Suprapubic skin (tissue), 4 donors: ENCODE results near the gene PLEKHG4B. TPM values are rescaled to one million over a fixed set of nuclear protein-coding genes. Genes with fewer than 3 reads are reported as not detected.

ENCODE experiments used
- DNase-seq, 2 donors: peaks; one replicate each; pipeline ENCODE4 v3.0.0-alpha.2; 2019; ENCODE audit warnings: low spot score in 2 of 2
- H3K27ac ChIP-seq: fragments of 200-600 bp; sonication (generic); one replicate; pipeline ENCODE4 v1.5.1; 2019
- H3K27me3 ChIP-seq: fragments of 200-600 bp; sonication (generic); one replicate; pipeline ENCODE4 v1.5.1; 2019
- H3K36me3 ChIP-seq: fragments of 200-600 bp; sonication (generic); one replicate; pipeline ENCODE4 v1.5.1; 2019
- H3K4me1 ChIP-seq: fragments of 200-600 bp; sonication (generic); one replicate; pipeline ENCODE4 v1.5.1; 2019
- H3K4me3 ChIP-seq: fragments of 200-600 bp; sonication (generic); one replicate; pipeline ENCODE4 v1.5.1; 2019; ENCODE audit warnings: mild to moderate bottlenecking
- H3K9me3 ChIP-seq: fragments of 200-600 bp; sonication (generic); one replicate; pipeline ENCODE4 v1.5.1; 2019
- CTCF ChIP-seq, 2 donors: fragments of 200-600 bp in 1 of 2; fragments of 450-650 bp in 1 of 2; sonication (generic) in 1 of 2; IDR thresholded peaks; one replicate each; pipeline ENCODE4 v1.5.1; 2016 to 2019; ENCODE audit warnings: antibody characterized with exemption in 2 of 2, mild to moderate bottlenecking in 1 of 2, moderate library complexity in 1 of 2
- EP300 ChIP-seq: sonication (generic); formaldehyde crosslinking; IDR thresholded peaks from one replicate; pipeline ENCODE4 v1.6.1; 2017; ENCODE audit warnings: antibody characterized with exemption
- POLR2A ChIP-seq, 2 donors: fragments of 450-650 bp; IDR thresholded peaks; one replicate each; pipeline ENCODE4 v1.6.1; 2017; ENCODE audit warnings: antibody characterized with exemption in 2 of 2, mild to moderate bottlenecking in 2 of 2, moderate library complexity in 2 of 2
- POLR2AphosphoS5 ChIP-seq, 3 donors: sonication (generic); formaldehyde crosslinking; IDR thresholded peaks; one replicate each; pipeline ENCODE4 v1.6.1; 2017; ENCODE audit warnings: antibody characterized with exemption in 3 of 3
- WGBS: methylation state at CpG from one replicate; pipeline ENCODE4 v1.1.5; 2018; 5-methylcytosine and 5-hydroxymethylcytosine counted together
- total RNA-seq, 4 donors: library from RNA; depleted of rRNA; stranded (reverse); fragments of >200 nt; gene quantifications; one replicate each; pipeline ENCODE4 v1.1.0, GENCODE V29; 2016

The PLEKHG4B gene
- total RNA-seq, 4 donors from 2014 or later, result 0.45 to 2.4 (median 1.2) TPM

GRCh38 chr5:166441-167372, 74.7 kb downstream of the PLEKHG4B start:
- TF ChIP-seq CTCF (IDR thresholded peaks at IDR 0.05) (no peak), POLR2A (IDR thresholded peaks at IDR 0.05) (no peak), POLR2AphosphoS5 (IDR thresholded peaks at IDR 0.05) (no peak), EP300 (no peak)
- Histone ChIP-seq H3K4me1 (no peaks in the 10 kb centered on the region), H3K36me3 (no peaks in the 10 kb centered on the region), H3K9me3 (no peaks in the 10 kb centered on the region), H3K27me3 (peaks cover 1% of the 10 kb centered on the region), H3K4me3 (no peak overlapping the region), H3K27ac (no peak overlapping the region)
- WGBS, result 90% methylated on average over 18 of the region's 27 CpGs
- peak in 1 of 2 donors; percentile 70 for DNase-seq

- no peaks in the 10 kb centered on the region for H3K4me1 ChIP-seq
- TF ChIP-seq POLR2AphosphoS5 (IDR thresholded peaks at IDR 0.05) (no peak), EP300 (no peak), CTCF (IDR thresholded peaks at IDR 0.05) (no peak), POLR2A (IDR thresholded peaks at IDR 0.05) (no peak)
- DNase-seq, result peak in 1 of 2 donors; percentile 69
- H3K9me3 ChIP-seq, result no peaks in the 10 kb centered on the region
- no peak overlapping the region for H3K27ac ChIP-seq
- H3K4me3 ChIP-seq, result no peak overlapping the region
- no peaks in the 10 kb centered on the region for H3K36me3 ChIP-seq
- 92% methylated on average over 3 of the region's 7 CpGs for WGBS
- H3K27me3 ChIP-seq, result peaks cover 7% of the 10 kb centered on the region
Observed at GRCh38 chr5:167511-167910, 75.5 kb downstream of the PLEKHG4B start.

GRCh38 chr5:167982-168660, 76.2 kb downstream of the PLEKHG4B start:
- Histone ChIP-seq H3K36me3 (no peaks in the 10 kb centered on the region), H3K27ac (no peak overlapping the region), H3K4me3 (no peak overlapping the region), H3K27me3 (peaks cover 10% of the 10 kb centered on the region), H3K9me3 (no peaks in the 10 kb centered on the region), H3K4me1 (no peaks in the 10 kb centered on the region)
- TF ChIP-seq POLR2AphosphoS5 (IDR thresholded peaks at IDR 0.05), result no peak
- TF ChIP-seq CTCF (IDR thresholded peaks at IDR 0.05), result no peak
- no peak for TF ChIP-seq EP300
- TF ChIP-seq POLR2A (IDR thresholded peaks at IDR 0.05), result no peak
- 60% methylated on average over 9 of the region's 18 CpGs for WGBS
- DNase-seq, result peak in 1 of 2 donors; percentile 70

- no peaks in the 10 kb centered on the region for H3K4me1 ChIP-seq
- no peak overlapping the region for H3K4me3 ChIP-seq
- peaks cover 15% of the 10 kb centered on the region for H3K27me3 ChIP-seq
- no peak overlapping the region for H3K27ac ChIP-seq
- WGBS, result 78% methylated on average over 22 of the region's 32 CpGs
- DNase-seq, result peak; percentile 78 to 80
- H3K9me3 ChIP-seq, result no peaks in the 10 kb centered on the region
- H3K36me3 ChIP-seq, result no peaks in the 10 kb centered on the region
- no peak for TF ChIP-seq EP300
- TF ChIP-seq CTCF (IDR thresholded peaks at IDR 0.05), result no peak
- no peak for TF ChIP-seq POLR2AphosphoS5 (IDR thresholded peaks at IDR 0.05)
- no peak for TF ChIP-seq POLR2A (IDR thresholded peaks at IDR 0.05)
Observed at GRCh38 chr5:169071-169727, 77.2 kb downstream of the PLEKHG4B start.
